MM.1S (cell line): ENCODE results near the gene DYDC1.

Source experiments
- DNase-seq: peaks from one replicate; pipeline ENCODE4 v3.0.0-alpha.2; 2015
- H2AFZ ChIP-seq: fragments of 300-600 bp; sonication (generic); 2 replicates; pipeline ENCODE4 v1.6.0; 2016; ENCODE audit warnings: antibody characterized with exemption, low read length
- H3F3A ChIP-seq: fragments of 300-600 bp; sonication (generic); 2 replicates; pipeline ENCODE4 v1.6.1; 2016; ENCODE audit warnings: mild to moderate bottlenecking, antibody characterized with exemption, low read length, moderate library complexity, mixed read lengths; ENCODE audit not compliant: insufficient read depth
- H3K27ac ChIP-seq: fragments of 300-600 bp; sonication (generic); 2 replicates; pipeline ENCODE4 v1.5.1; 2016; ENCODE audit warnings: mild to moderate bottlenecking, low read length
- H3K27me3 ChIP-seq: fragments of 300-600 bp; sonication (generic); replicated peaks from 2 replicates; pipeline ENCODE4 v1.6.0; 2016; ENCODE audit warnings: low read length; ENCODE audit not compliant: insufficient read depth
- H3K36me3 ChIP-seq: fragments of 300-600 bp; sonication (generic); replicated peaks from 2 replicates; pipeline ENCODE4 v1.6.1; 2016; ENCODE audit warnings: mild to moderate bottlenecking, low read length, mixed read lengths; ENCODE audit not compliant: insufficient read depth
- H3K4me1 ChIP-seq: fragments of 300-600 bp; sonication (generic); 2 replicates; pipeline ENCODE4 v1.6.1; 2016; ENCODE audit warnings: low read length, mixed read lengths
- H3K4me2 ChIP-seq: fragments of 300-600 bp; sonication (generic); 2 replicates; pipeline ENCODE4 v1.6.0; 2016; ENCODE audit warnings: low read depth, low read length
- H3K4me3 ChIP-seq: fragments of 300-600 bp; sonication (generic); 2 replicates; pipeline ENCODE4 v1.5.1; 2016; ENCODE audit warnings: low read length, mixed read lengths
- H3K79me2 ChIP-seq: fragments of 300-600 bp; sonication (generic); 2 replicates; pipeline ENCODE4 v1.6.1; 2016; ENCODE audit warnings: mixed run types, low read length, mixed read lengths
- H3K9ac ChIP-seq: fragments of 300-600 bp; sonication (generic); 2 replicates; pipeline ENCODE4 v1.6.1; 2016; ENCODE audit warnings: low read length, mixed read lengths
- H3K9me2 ChIP-seq: fragments of 300-600 bp; sonication (generic); replicated peaks from 2 replicates; pipeline ENCODE4 v1.6.1; 2016; ENCODE audit warnings: mild to moderate bottlenecking, low read length, mixed read lengths; ENCODE audit not compliant: insufficient read depth
- H3K9me3 ChIP-seq: fragments of 300-600 bp; sonication (generic); replicated peaks from 2 replicates; pipeline ENCODE4 v1.6.1; 2016; ENCODE audit warnings: mild to moderate bottlenecking, low read length, mixed read lengths; ENCODE audit not compliant: insufficient read depth
- H4K20me1 ChIP-seq: fragments of 300-600 bp; sonication (generic); 2 replicates; pipeline ENCODE4 v1.6.1; 2016; ENCODE audit warnings: mild to moderate bottlenecking, low read length, moderate library complexity, mixed read lengths; ENCODE audit not compliant: insufficient read depth
- EZH2 ChIP-seq: fragments of 300-600 bp; sonication (generic); optimal IDR thresholded peaks from 2 replicates; pipeline ENCODE3; 2017; ENCODE audit warnings: low read depth, mild to moderate bottlenecking, antibody characterized with exemption, low read length, mixed read lengths
- EZH2phosphoT487 ChIP-seq: fragments of 300-600 bp; sonication (generic); IDR thresholded peaks from 2 replicates; pipeline ENCODE4 v1.6.1; 2018; ENCODE audit warnings: antibody characterized with exemption, low read length
- TF ChIP-seq, protein P1 (sequence below): fragments of 300-600 bp; sonication (generic); IDR thresholded peaks from 2 replicates; pipeline ENCODE4 v1.5.1; 2016; ENCODE audit warnings: antibody characterized with exemption, low read length, mixed read lengths

Gene DYDC1

DNA sequence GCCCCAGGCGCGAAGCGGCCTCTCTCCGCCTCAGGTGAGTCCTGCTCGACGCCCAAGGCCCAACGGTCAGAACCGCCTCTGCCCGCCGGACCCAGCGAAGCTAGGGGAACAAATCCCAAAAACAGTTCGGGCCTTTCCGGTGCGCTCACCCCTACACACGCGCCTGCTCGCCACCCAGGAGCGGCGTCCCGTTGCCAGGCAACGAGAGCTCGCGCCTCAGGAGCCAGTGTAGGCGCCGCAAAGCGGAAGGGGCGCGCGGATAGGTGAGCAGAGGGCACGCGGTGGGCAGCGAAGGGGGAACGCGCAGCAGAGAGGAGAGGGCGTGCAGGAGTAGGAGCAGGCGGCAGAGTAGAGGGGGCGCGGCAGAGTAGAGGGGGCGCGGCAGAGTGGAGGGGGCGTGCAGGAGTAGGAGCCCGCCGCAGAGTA, at the start of gene DYDC1, which contains the start of gene DYDC2:
TSS of gene DYDC1 (minus strand) at position 193 of the 426 bp plus-strand sequence. CDS start 4,154 bp downstream, outside the sequence.
TSS of gene DYDC2 (plus strand) at position 219 of the 426 bp plus-strand sequence. CDS start 5,663 bp downstream, outside the sequence.
- Histone ChIP-seq H2AFZ (peak within 1 kb of the TSS; percentile 53), H3K9me3 (no peaks in the 10 kb centered on the region), H3K79me2 (no peaks in the 10 kb centered on the region), H3K4me3 (peak within 1 kb of the TSS; percentile 41; the same call in 1 of the 2 replicates), H3K4me2 (peak within 1 kb of the TSS; percentile 66), H3K27me3 (no peaks in the 10 kb centered on the region), H3F3A (no peaks in the 10 kb centered on the region), H4K20me1 (no peaks in the 10 kb centered on the region), H3K9me2 (no peaks in the 10 kb centered on the region), H3K4me1 (no peaks in the 10 kb centered on the region), H3K36me3 (no peaks in the 10 kb centered on the region), H3K27ac (no peak within 1 kb of the TSS), H3K9ac (no peak within 1 kb of the TSS)
- peak; percentile 67 for DNase-seq
- TF ChIP-seq, protein P1, sequence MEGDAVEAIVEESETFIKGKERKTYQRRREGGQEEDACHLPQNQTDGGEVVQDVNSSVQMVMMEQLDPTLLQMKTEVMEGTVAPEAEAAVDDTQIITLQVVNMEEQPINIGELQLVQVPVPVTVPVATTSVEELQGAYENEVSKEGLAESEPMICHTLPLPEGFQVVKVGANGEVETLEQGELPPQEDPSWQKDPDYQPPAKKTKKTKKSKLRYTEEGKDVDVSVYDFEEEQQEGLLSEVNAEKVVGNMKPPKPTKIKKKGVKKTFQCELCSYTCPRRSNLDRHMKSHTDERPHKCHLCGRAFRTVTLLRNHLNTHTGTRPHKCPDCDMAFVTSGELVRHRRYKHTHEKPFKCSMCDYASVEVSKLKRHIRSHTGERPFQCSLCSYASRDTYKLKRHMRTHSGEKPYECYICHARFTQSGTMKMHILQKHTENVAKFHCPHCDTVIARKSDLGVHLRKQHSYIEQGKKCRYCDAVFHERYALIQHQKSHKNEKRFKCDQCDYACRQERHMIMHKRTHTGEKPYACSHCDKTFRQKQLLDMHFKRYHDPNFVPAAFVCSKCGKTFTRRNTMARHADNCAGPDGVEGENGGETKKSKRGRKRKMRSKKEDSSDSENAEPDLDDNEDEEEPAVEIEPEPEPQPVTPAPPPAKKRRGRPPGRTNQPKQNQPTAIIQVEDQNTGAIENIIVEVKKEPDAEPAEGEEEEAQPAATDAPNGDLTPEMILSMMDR: no peak
- TF ChIP-seq EZH2phosphoT487: no peak
- TF ChIP-seq EZH2: no peak

DNA sequence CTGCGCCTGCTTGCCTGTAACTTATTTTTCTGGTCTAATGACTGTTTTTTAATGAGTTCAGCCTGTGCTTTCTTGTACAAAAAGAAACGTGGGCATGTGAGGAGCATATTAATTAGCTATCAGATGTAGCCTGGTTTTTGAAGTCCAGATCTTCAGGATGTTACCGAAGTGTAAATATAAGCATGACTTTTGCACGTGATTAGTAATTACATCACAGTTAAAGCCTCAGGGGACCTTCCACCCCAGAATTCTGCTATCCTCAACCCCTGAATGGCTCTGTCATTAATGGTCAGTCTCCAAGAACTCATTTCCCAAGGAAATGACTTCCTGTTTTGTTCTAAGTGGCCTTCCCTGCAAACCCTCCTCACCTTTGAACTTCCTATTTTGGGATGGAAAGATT, 49.6 kb upstream of the DYDC1 start:
- no peaks in the 10 kb centered on the region for H4K20me1 ChIP-seq
- no peaks in the 10 kb centered on the region for H3K27me3 ChIP-seq
- H3K4me2 ChIP-seq: no peak overlapping the region
- H3K79me2 ChIP-seq: no peaks in the 10 kb centered on the region
- 0 out of 2 replicates have a peak, but pooled peaks cover 3% of the 10 kb centered on the region for H3F3A ChIP-seq
- H3K27ac ChIP-seq: no peak overlapping the region
- no peaks in the 10 kb centered on the region for H3K9me2 ChIP-seq
- no peak for DNase-seq
- no peak overlapping the region for H3K4me3 ChIP-seq
- no peak overlapping the region for H2AFZ ChIP-seq
- H3K36me3 ChIP-seq: no peaks in the 10 kb centered on the region
- no peaks in the 10 kb centered on the region for H3K4me1 ChIP-seq
- no peak overlapping the region for H3K9ac ChIP-seq
- TF ChIP-seq EZH2: no peak
- no peak for TF ChIP-seq EZH2phosphoT487
- TF ChIP-seq, protein P1: no peak
- no peaks in the 10 kb centered on the region for H3K9me3 ChIP-seq

- peak; percentile 26 for DNase-seq
- Histone ChIP-seq H3K36me3 (no peaks in the 10 kb centered on the region), H3K9me2 (no peaks in the 10 kb centered on the region), H3K4me1 (no peaks in the 10 kb centered on the region), H4K20me1 (no peaks in the 10 kb centered on the region), H3K9me3 (no peaks in the 10 kb centered on the region), H3K27ac (no peak overlapping the region), H3K4me3 (no peak overlapping the region), H3F3A (0 out of 2 replicates have a peak, but pooled peaks cover 3% of the 10 kb centered on the region), H3K4me2 (no peak overlapping the region), H3K9ac (no peak overlapping the region), H3K27me3 (no peaks in the 10 kb centered on the region), H2AFZ (no peak overlapping the region), H3K79me2 (no peaks in the 10 kb centered on the region)
- no peak for TF ChIP-seq EZH2
- TF ChIP-seq EZH2phosphoT487: no peak
- TF ChIP-seq, protein P1: no peak
Observed at GRCh38 chr10:80405626-80406025, 49.1 kb upstream of the DYDC1 start.
